Liver (tissue), 3 donors: ENCODE measurements around the gene TMEM168.

ENCODE experiments used
- ATF3 ChIP-seq: IDR thresholded peaks from 2 replicates; pipeline ENCODE4 v1.6.1; 2016; ENCODE audit warnings: antibody characterized with exemption
- CTCF ChIP-seq: fragments of 150-350 bp; IDR thresholded peaks from 2 replicates; pipeline ENCODE4 v1.5.1; 2017; ENCODE audit warnings: improper control_type of control experiment, low read depth, low read length; ENCODE audit not compliant: missing input control
- EGR1 ChIP-seq, 2 donors: IDR thresholded peaks; 2 replicates each; pipeline ENCODE4 v1.6.1; 2016 to 2018; ENCODE audit warnings: antibody characterized with exemption in 2 of 2, low read depth in 2 of 2
- FOXA1 ChIP-seq: IDR thresholded peaks from 2 replicates; pipeline ENCODE4 v1.6.1; 2016; ENCODE audit warnings: antibody characterized with exemption
- JUND ChIP-seq, 2 donors: IDR thresholded peaks; 2 replicates each; pipeline ENCODE4 v1.6.1; 2016; ENCODE audit warnings: antibody characterized with exemption in 2 of 2
- MAX ChIP-seq: IDR thresholded peaks from 2 replicates; pipeline ENCODE4 v1.6.1; 2016; ENCODE audit warnings: antibody characterized with exemption
- RAD21 ChIP-seq, 2 donors: IDR thresholded peaks; 2 replicates each; pipeline ENCODE4 v1.6.1; 2016; ENCODE audit warnings: antibody characterized with exemption in 2 of 2, mild to moderate bottlenecking in 2 of 2
- REST ChIP-seq: IDR thresholded peaks from 2 replicates; pipeline ENCODE4 v1.6.1; 2016; ENCODE audit warnings: antibody characterized with exemption, mild to moderate bottlenecking
- TAF1 ChIP-seq: conservative IDR thresholded peaks from 2 replicates; pipeline ENCODE4 v1.6.1; 2016; ENCODE audit warnings: antibody characterized with exemption, mild to moderate bottlenecking
- donor health status: healthy.
- donor health status: healthy.

GRCh38 chr7:112721366-112721765 is 68.8 kb downstream of the TMEM168 start:
- no peak for TF ChIP-seq CTCF
- no peak for TF ChIP-seq REST
- no peak for TF ChIP-seq EGR1 (IDR thresholded peaks at IDR 0.05; ENCODE audit: low read depth in 2 of 2)
- no peak for TF ChIP-seq RAD21 (IDR thresholded peaks at IDR 0.05)
- TF ChIP-seq JUND (IDR thresholded peaks at IDR 0.05) = no peak
- TF ChIP-seq FOXA1 = no peak
- no peak for TF ChIP-seq TAF1
- no peak for TF ChIP-seq ATF3
- no peak for TF ChIP-seq MAX
